RWPE2 (cell line): Measurements from ENCODE around the gene RINT1.

Experiments used
- ATAC-seq: fragments of 200-7000 bp; cut with Tn5 transposase; 3 replicates; pipeline ENCODE4 v1.9.1; 2021; ENCODE audit warnings: low read depth
- DNase-seq: peaks from one replicate; pipeline ENCODE4 v3.0.0-alpha.2; 2020; ENCODE audit warnings: low spot score
- H3K27ac ChIP-seq: fragments of 450-650 bp; 2 replicates; pipeline ENCODE4 v1.5.1; 2017; ENCODE audit warnings: mild to moderate bottlenecking; ENCODE audit not compliant: poor library complexity, severe bottlenecking
- H3K27me3 ChIP-seq: fragments of 250-450 bp; sonication (Bioruptor Pico); 2 replicates; pipeline ENCODE4 v1.5.1; 2021; ENCODE audit warnings: mild to moderate bottlenecking, moderate library complexity; ENCODE audit not compliant: insufficient read depth, poor library complexity, severe bottlenecking
- H3K36me3 ChIP-seq: fragments of 250-450 bp; sonication (Bioruptor Pico); 2 replicates; pipeline ENCODE4 v1.5.1; 2020; ENCODE audit warnings: low read depth, mild to moderate bottlenecking, moderate library complexity
- H3K4me1 ChIP-seq: fragments of 250-450 bp; sonication (Bioruptor Pico); 2 replicates; pipeline ENCODE4 v1.5.1; 2021; ENCODE audit warnings: mild to moderate bottlenecking, moderate library complexity; ENCODE audit not compliant: insufficient read depth, poor library complexity, severe bottlenecking
- H3K4me3 ChIP-seq: fragments of 250-450 bp; sonication (Bioruptor Pico); 2 replicates; pipeline ENCODE4 v1.5.1; 2021; ENCODE audit warnings: mild to moderate bottlenecking, moderate library complexity; ENCODE audit not compliant: severe bottlenecking
- H3K9me3 ChIP-seq: fragments of 250-450 bp; sonication (Bioruptor Pico); 2 replicates; pipeline ENCODE4 v1.5.1; 2021; ENCODE audit warnings: mild to moderate bottlenecking, moderate library complexity; ENCODE audit not compliant: severe bottlenecking
- CTCF ChIP-seq: fragments of 450-650 bp; IDR thresholded peaks from one replicate; pipeline ENCODE4 v1.5.1; 2017; ENCODE audit warnings: mild to moderate bottlenecking, moderate library complexity; ENCODE audit not compliant: poor library complexity, severe bottlenecking

The RINT1 gene

GRCh38 chr7:105581066-105581811, 49.2 kb downstream of the RINT1 start, which contains the start of gene EFCAB10:
TSS of gene EFCAB10 (minus strand) at chr7:105581493. CDS start at chr7:105581463, 30 bp downstream.
- TF ChIP-seq CTCF = no peak
- DNase-seq (no peak), ATAC-seq (no peak)
- Histone ChIP-seq H3K27me3 (no peaks in the 10 kb centered on the region), H3K27ac (no peak within 1 kb of the TSS), H3K4me1 (no peaks in the 10 kb centered on the region), H3K36me3 (no peaks in the 10 kb centered on the region), H3K4me3 (no peak within 1 kb of the TSS), H3K9me3 (peaks cover 3% of the 10 kb centered on the region)

- Histone ChIP-seq H3K9me3 (peaks cover 3% of the 10 kb centered on the region), H3K4me1 (no peaks in the 10 kb centered on the region), H3K36me3 (no peaks in the 10 kb centered on the region), H3K27ac (no peak overlapping the region), H3K4me3 (no peak overlapping the region), H3K27me3 (no peaks in the 10 kb centered on the region)
- ATAC-seq (no peak), DNase-seq (no peak)
- TF ChIP-seq CTCF = no peak
Observed at GRCh38 chr7:105583061-105583460, 51.1 kb downstream of the RINT1 start.

- Histone ChIP-seq H3K36me3 (no peaks in the 10 kb centered on the region), H3K9me3 (peaks cover 3% of the 10 kb centered on the region), H3K27ac (no peak overlapping the region), H3K27me3 (no peaks in the 10 kb centered on the region), H3K4me3 (no peak overlapping the region), H3K4me1 (no peaks in the 10 kb centered on the region)
- no peak for TF ChIP-seq CTCF
- no peak for DNase-seq
- ATAC-seq = no peak
Observed at GRCh38 chr7:105584165-105584564, 52.2 kb downstream of the RINT1 start.

- H3K4me3 ChIP-seq = no peak overlapping the region
- DNase-seq (no peak), ATAC-seq (no peak)
- TF ChIP-seq CTCF = no peak
- no peaks in the 10 kb centered on the region for H3K27me3 ChIP-seq
- no peaks in the 10 kb centered on the region for H3K36me3 ChIP-seq
- no peak overlapping the region for H3K27ac ChIP-seq
- peaks cover 3% of the 10 kb centered on the region for H3K9me3 ChIP-seq
- H3K4me1 ChIP-seq = no peaks in the 10 kb centered on the region
Observed at GRCh38 chr7:105585850-105586500, 54.0 kb downstream of the RINT1 start.
